HepG2 (cell line): ENCODE measurements around the gene ANKRD60. TPM values are rescaled to one million over a fixed set of nuclear protein-coding genes. Genes with fewer than 3 reads are reported as not detected.

Experiments used
- ATAC-seq: fragments of 200-7000 bp; cut with Tn5 transposase; 3 replicates; pipeline ENCODE4 v1.9.1; 2020; ENCODE audit warnings: mild to moderate bottlenecking, moderate library complexity
- BruUV-seq: library from RNA; stranded (reverse); fragments of 400-500 nt; replicated peaks from 2 replicates; lab custom pipeline; 2021; lab: Mats Ljungman, UMichigan
- CTCF ChIA-PET: fragments of 300-600 bp; formaldehyde crosslinking; extraction: SDS; loops from one replicate; lab custom pipeline; 2021; ENCODE audit warnings: low total read pairs, inconsistent platforms, low intra/inter-chr PET ratio; lab: Yijun Ruan, JAX
- POLR2A ChIA-PET: fragments of 350-600 bp; sonication (Branson Sonifier 250); formaldehyde crosslinking; loops from one replicate; lab custom pipeline; 2020; ENCODE audit warnings: antibody characterized with exemption, inconsistent platforms; lab: Yijun Ruan, JAX
- DNase-seq: peaks from one replicate; pipeline ENCODE4 v3.0.0-alpha.2; 2015; ENCODE audit warnings: low spot score
- FAIRE-seq: peaks from 3 replicates; lab custom pipeline; 2011; peaks lifted over from hg19 to GRCh38; lab: Jason Lieb, UNC
- H2AFZ ChIP-seq: one replicate; pipeline ENCODE4 v1.6.1; 2011; ENCODE audit warnings: low read length, inconsistent platforms
- H3K27ac ChIP-seq: fragments of 300-600 bp; 3 replicates; pipeline ENCODE4 v1.8.0; 2011; ENCODE audit warnings: mixed run types, mild to moderate bottlenecking, mixed read lengths, low read length, inconsistent platforms; ENCODE audit not compliant: insufficient read depth; ENCODE audit errors: extremely low read length
- H3K27me3 ChIP-seq, 2 experiments: fragments of 200-600 bp in 1 of 2; 2 replicates in 1 of 2; 3 replicates in 1 of 2; pipeline versions ENCODE4 v1.6.0 to v1.8.0; 2011; ENCODE audit warnings: low read length in 2 of 2, mild to moderate bottlenecking in 2 of 2, moderate library complexity in 2 of 2, inconsistent platforms in 1 of 2; ENCODE audit not compliant: insufficient read depth in 2 of 2, control insufficient read depth in 1 of 2
- H3K36me3 ChIP-seq, 2 experiments: fragments of 200-600 bp in 1 of 2; replicated peaks in 1 of 2; 2 replicates in 1 of 2; 3 replicates in 1 of 2; pipeline versions ENCODE4 v1.5.1 to v1.8.0; 2011; ENCODE audit warnings: low read length in 2 of 2, inconsistent platforms in 1 of 2; ENCODE audit not compliant: insufficient read depth in 2 of 2, control insufficient read depth in 1 of 2
- H3K4me1 ChIP-seq: 2 replicates; pipeline ENCODE4 v1.5.1; 2012; ENCODE audit warnings: low read length, inconsistent platforms; ENCODE audit not compliant: insufficient read depth
- H3K4me2 ChIP-seq: 2 replicates; pipeline ENCODE4 v1.6.0; 2011; ENCODE audit warnings: low read depth, low read length, inconsistent platforms
- H3K4me3 ChIP-seq, 3 experiments: fragments of 200-600 bp in 1 of 3; sonication (generic), shearing (Covaris generic) in 1 of 3; replicated peaks in 1 of 3; 2 replicates each; pipeline ENCODE4 v1.5.1; 2011 to 2016; ENCODE audit warnings: low read length in 3 of 3, inconsistent platforms in 2 of 3, low read depth in 2 of 3, mild to moderate bottlenecking in 2 of 3, control low read depth in 1 of 3, mixed read lengths in 1 of 3; ENCODE audit not compliant: insufficient read depth in 1 of 3
- H3K79me2 ChIP-seq: one replicate; pipeline ENCODE4 v1.6.1; 2011; ENCODE audit warnings: low read length, inconsistent platforms; ENCODE audit not compliant: insufficient read depth
- H3K9ac ChIP-seq: 2 replicates; pipeline ENCODE4 v1.6.0; 2011; ENCODE audit warnings: mild to moderate bottlenecking, low read depth, low read length, inconsistent platforms; ENCODE audit not compliant: insufficient read depth
- H3K9me3 ChIP-seq: 2 replicates; pipeline ENCODE4 v1.5.1; 2012; ENCODE audit warnings: mild to moderate bottlenecking, low read length
- H4K20me1 ChIP-seq: 2 replicates; pipeline ENCODE4 v1.6.0; 2011; ENCODE audit warnings: inconsistent platforms, mild to moderate bottlenecking, low read length, moderate library complexity; ENCODE audit not compliant: insufficient read depth
- DR1 ChIP-seq: sonication (generic); formaldehyde crosslinking; IDR thresholded peaks from 2 replicates; pipeline ENCODE4 v1.8.0; 2021; ENCODE audit warnings: mild to moderate bottlenecking, missing genetic modification reagents, inconsistent platforms
- DZIP1 ChIP-seq: sonication (generic); formaldehyde crosslinking; IDR thresholded peaks from 2 replicates; pipeline ENCODE4 v1.5.0; 2020; ENCODE audit warnings: mild to moderate bottlenecking, missing genetic modification reagents
- FLYWCH1 ChIP-seq: sonication (generic); formaldehyde crosslinking; IDR thresholded peaks from 2 replicates; pipeline ENCODE4 v1.8.1; 2023; ENCODE audit warnings: mild to moderate bottlenecking, missing genetic modification reagents
- KLF15 ChIP-seq: sonication (generic); formaldehyde crosslinking; IDR thresholded peaks from 2 replicates; pipeline ENCODE4 v1.8.1; 2023; ENCODE audit warnings: borderline replicate concordance, mild to moderate bottlenecking, inconsistent platforms, missing genetic modification reagents, mixed read lengths
- MAFF ChIP-seq: IDR thresholded peaks from 2 replicates; pipeline ENCODE4 v1.6.1; 2011; ENCODE audit warnings: low read depth, low read length, improper control_type of control experiment
- RCOR2 ChIP-seq: IDR thresholded peaks from 2 replicates; pipeline ENCODE4 v1.6.1; 2016; ENCODE audit warnings: missing biosample characterization, missing genetic modification reagents
- WIZ ChIP-seq: sonication (generic); formaldehyde crosslinking; IDR thresholded peaks from 2 replicates; pipeline ENCODE4 v1.5.1; 2020; ENCODE audit warnings: mild to moderate bottlenecking, missing genetic modification reagents
- ZFP36L2 ChIP-seq: sonication (generic); formaldehyde crosslinking; IDR thresholded peaks from 2 replicates; pipeline ENCODE4 v1.4.0; 2020; ENCODE audit warnings: missing genetic modification reagents
- ZHX2 ChIP-seq, 2 experiments: sonication (generic) in 1 of 2; formaldehyde crosslinking in 1 of 2; IDR thresholded peaks; 2 replicates each; pipeline versions ENCODE4 v1.6.1 to v1.9.0; 2014 to 2022; ENCODE audit warnings: antibody characterized with exemption in 1 of 2, borderline replicate concordance in 1 of 2, inconsistent platforms in 1 of 2, low read depth in 1 of 2, missing genetic modification reagents in 1 of 2
- ZNF768 ChIP-seq: sonication (generic); formaldehyde crosslinking; IDR thresholded peaks from 2 replicates; pipeline ENCODE4 v1.4.0; 2020; ENCODE audit warnings: missing genetic modification reagents
- ZNF879 ChIP-seq: sonication (generic); formaldehyde crosslinking; IDR thresholded peaks from 2 replicates; pipeline ENCODE4 v1.8.1; 2023; ENCODE audit warnings: missing genetic modification reagents
- WGBS: methylation state at CpG from one replicate; pipeline ENCODE4 v1.1.6; 2017; ENCODE audit warnings: low lambda C conversion rate; 5-methylcytosine and 5-hydroxymethylcytosine counted together
- in situ Hi-C: cut with HindIII; loops from 2 replicates; pipeline ENCODE4 v1.10.0; 2017; ENCODE audit warnings: low pct_unique_long_range_greater_than_20kb; ENCODE audit not compliant: extremely low pct_ligation_motif_present
- intact Hi-C: fragments of 100-400 bp; cut with micrococcal nuclease; formaldehyde crosslinking; loops from one replicate; pipeline ENCODE4 v1.10.0; 2022; ENCODE audit not compliant: unreplicated experiment
- polyA plus RNA-seq, 8 experiments: library from polyadenylated mRNA; depleted of rRNA in 3 of 8; stranded (reverse) in 7 of 8; unstranded in 1 of 8; fragments of >200 nt; fragmentation: Illumina TruSeq in 4 of 8; extraction: Trizol in 4 of 8; gene quantifications; 2 replicates each; pipeline versions ENCODE4 v1.2.1 to v1.2.3, GENCODE V29; 2011 to 2016; ENCODE audit warnings: low read depth in 4 of 8, missing spikeins in 1 of 8, mixed read lengths in 1 of 8; ENCODE audit not compliant: insufficient read depth in 1 of 8
- total RNA-seq, 5 experiments: library from RNA; depleted of rRNA; stranded (reverse); fragments of >200 nt; fragmentation: Illumina TruSeq; extraction: Trizol; gene quantifications; 2 replicates each; pipeline ENCODE4 v1.2.3, GENCODE V29; 2016; ENCODE audit warnings: low read depth in 1 of 5
- TF ChIP-seq, protein P1 (sequence below): sonication (generic); formaldehyde crosslinking; IDR thresholded peaks from 2 replicates; pipeline ENCODE4 v1.8.1; 2022; ENCODE audit warnings: mild to moderate bottlenecking, missing genetic modification reagents

Gene ANKRD60
- total and polyA plus RNA-seq, 2 of the 13 experiments (the other 11 are each of a cell fraction or from before 2014, with no cell fraction given), result not detected

DNA sequence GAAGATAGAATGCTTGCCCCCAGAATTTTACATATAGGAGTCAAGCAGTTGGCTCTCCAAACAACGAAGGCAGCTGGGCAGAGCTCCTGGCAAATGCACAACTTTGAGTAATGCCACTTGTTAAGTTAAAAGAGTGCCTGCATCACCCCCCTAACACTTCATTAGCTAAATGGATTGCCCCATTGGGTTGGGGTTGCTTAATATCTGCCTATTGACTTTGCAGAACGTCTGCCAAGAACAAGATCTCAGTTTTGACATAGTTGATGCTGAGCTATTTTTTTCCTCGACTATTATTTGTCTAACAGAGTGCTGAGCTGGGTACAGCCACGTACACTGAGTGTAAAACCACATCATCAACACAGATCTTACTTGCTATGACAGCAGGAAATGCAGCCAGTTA, 12.1 kb downstream of the ANKRD60 start:
- no peak overlapping the region for H3K4me2 ChIP-seq
- no peak overlapping the region for H2AFZ ChIP-seq
- POLR2A ChIA-PET, result no interaction called here
- H3K27ac ChIP-seq, result no peak overlapping the region
- no peaks in the 10 kb centered on the region for H3K36me3 ChIP-seq
- no peak overlapping the region for H3K4me3 ChIP-seq
- WGBS, result 5% methylated on average over 4 of the region's 4 CpGs
- peaks cover 19% of the 10 kb centered on the region for H3K9me3 ChIP-seq
- ATAC-seq (no peak), FAIRE-seq (no peak), DNase-seq (no peak)
- intact Hi-C loops, result no loop called here
- in situ Hi-C loops, result loop anchor here (25.0 kb wide), 1 partner anchor 829 kb away; the partner anchor contains the start of gene RBM38
- H3K4me1 ChIP-seq, result no peaks in the 10 kb centered on the region
- peaks cover 9 to 51% of the 10 kb centered on the region in 2 experiments; a peak in 4 of 5 replicates for H3K27me3 ChIP-seq
- H3K9ac ChIP-seq, result no peak overlapping the region
- H4K20me1 ChIP-seq, result no peaks in the 10 kb centered on the region
- CTCF ChIA-PET, result no interaction called here
- H3K79me2 ChIP-seq, result no peaks in the 10 kb centered on the region
- TF ChIP-seq ZFP36L2 (no peak), ZHX2 (IDR thresholded peaks at IDR 0.05; ENCODE audit: low read depth) (no peak), ZHX2 (CRISPR knock-in tag; IDR thresholded peaks at IDR 0.05; ENCODE audit: borderline replicate concordance) (no peak), WIZ (CRISPR knock-in tag) (no peak), ZNF879 (CRISPR knock-in tag) (no peak), RCOR2 (CRISPR knock-in tag) (no peak), ZNF768 (CRISPR knock-in tag) (no peak), DR1 (CRISPR knock-in tag) (no peak), MAFF (no peak), FLYWCH1 (CRISPR knock-in tag) (no peak), KLF15 (CRISPR knock-in tag) (no peak), DZIP1 (CRISPR knock-in tag) (no peak)
- TF ChIP-seq, protein P1, sequence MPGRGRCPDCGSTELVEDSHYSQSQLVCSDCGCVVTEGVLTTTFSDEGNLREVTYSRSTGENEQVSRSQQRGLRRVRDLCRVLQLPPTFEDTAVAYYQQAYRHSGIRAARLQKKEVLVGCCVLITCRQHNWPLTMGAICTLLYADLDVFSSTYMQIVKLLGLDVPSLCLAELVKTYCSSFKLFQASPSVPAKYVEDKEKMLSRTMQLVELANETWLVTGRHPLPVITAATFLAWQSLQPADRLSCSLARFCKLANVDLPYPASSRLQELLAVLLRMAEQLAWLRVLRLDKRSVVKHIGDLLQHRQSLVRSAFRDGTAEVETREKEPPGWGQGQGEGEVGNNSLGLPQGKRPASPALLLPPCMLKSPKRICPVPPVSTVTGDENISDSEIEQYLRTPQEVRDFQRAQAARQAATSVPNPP (CRISPR knock-in tag), result no peak
- BruUV-seq, result no TSS peak
